ENCODE data around the gene ARID1B. TPM values are rescaled to one million over a fixed set of nuclear protein-coding genes. Genes with fewer than 3 reads are reported as not detected.

ARID1B gene
- total RNA-seq, 2 experiments from 2014 or later: 42.5 to 43.2 TPM

GRCh38 chr6:157097255-157097955 is 320.2 kb downstream of the ARID1B start:
- intact Hi-C loops (cut with micrococcal nuclease): no loop called here
- CTCF ChIA-PET: interaction anchor here (0.6 kb wide), 1 partner anchor 13 kb away, joined by 3 read pairs; no protein-coding TSS in a partner anchor
- no peak overlapping the region for H3K27ac Mint-ChIP-seq
- peaks cover 5% of the 10 kb centered on the region for H3K36me3 Mint-ChIP-seq (ENCODE audit: low read depth)
- H3K4me1 Mint-ChIP-seq (ENCODE audit: low read depth): peaks cover 51% of the 10 kb centered on the region
- H3K9me3 Mint-ChIP-seq: no peaks in the 10 kb centered on the region
- peak; percentile 32 for DNase-seq
- H3K27me3 Mint-ChIP-seq (ENCODE audit: low read depth): no peaks in the 10 kb centered on the region
- no peak overlapping the region for H3K4me3 Mint-ChIP-seq

- Mint-ChIP-seq H3K36me3 (ENCODE audit: low read depth) (peaks cover 2% of the 10 kb centered on the region), H3K27ac (no peak overlapping the region), H3K4me3 (no peak overlapping the region), H3K9me3 (no peaks in the 10 kb centered on the region), H3K27me3 (ENCODE audit: low read depth) (no peaks in the 10 kb centered on the region), H3K4me1 (ENCODE audit: low read depth) (peaks cover 52% of the 10 kb centered on the region)
- DNase-seq: no peak
- intact Hi-C loops (cut with micrococcal nuclease): no loop called here
- CTCF ChIA-PET: interaction anchor here (0.7 to 1.4 kb wide), 2 partner anchors 10 to 65 kb away, joined by 3 to 5 read pairs; no protein-coding TSS in a partner anchor
Measured at GRCh38 chr6:157098999-157099398, 321.8 kb downstream of the ARID1B start.

DNA sequence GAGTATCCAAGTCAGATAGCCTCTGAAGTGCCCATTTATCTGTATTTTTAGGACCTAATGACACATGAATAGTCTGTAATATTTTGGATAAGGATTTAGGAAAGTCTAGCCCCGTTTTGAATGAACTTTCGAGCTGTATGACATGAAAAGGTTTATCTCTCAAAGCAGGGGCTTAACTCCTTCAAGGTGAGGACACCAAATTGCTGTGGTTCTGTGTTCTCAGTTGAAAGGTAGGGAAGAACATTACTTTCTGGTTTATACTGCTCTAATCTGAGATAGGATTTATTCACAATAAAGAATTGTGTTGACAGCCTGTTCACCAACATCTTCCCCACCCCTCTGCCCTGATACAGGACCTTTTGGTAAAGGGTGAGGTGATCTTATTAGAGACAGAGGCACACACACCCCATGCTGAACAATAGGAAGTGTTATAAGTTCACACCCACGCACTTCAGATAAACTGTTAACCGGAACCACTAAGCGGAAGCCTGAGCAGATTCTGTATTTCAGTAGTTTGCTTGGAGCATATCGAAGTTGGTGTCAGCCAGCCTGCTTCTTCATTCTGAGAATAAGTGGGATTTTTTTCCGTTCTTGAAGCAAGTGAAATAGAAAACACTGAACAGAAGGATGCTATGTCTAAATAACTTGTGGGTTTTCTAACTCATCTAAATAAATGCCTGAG is 322.9 kb downstream of the ARID1B start:
- CTCF ChIA-PET: interaction anchor here (1.4 kb wide), 1 partner anchor 66 kb away, joined by 5 read pairs; no protein-coding TSS in a partner anchor
- H3K9me3 Mint-ChIP-seq: no peaks in the 10 kb centered on the region

GRCh38 chr6:157101166-157101565 is 324.0 kb downstream of the ARID1B start:
- Mint-ChIP-seq H3K4me1 (ENCODE audit: low read depth) (peaks cover 63% of the 10 kb centered on the region), H3K4me3 (no peak overlapping the region), H3K36me3 (ENCODE audit: low read depth) (peaks cover 2% of the 10 kb centered on the region), H3K9me3 (no peaks in the 10 kb centered on the region), H3K27ac (no peak overlapping the region), H3K27me3 (ENCODE audit: low read depth) (no peaks in the 10 kb centered on the region)
- no peak for DNase-seq
- CTCF ChIA-PET: no interaction called here
- intact Hi-C loops (cut with micrococcal nuclease): loop anchor here (2.0 to 10.0 kb wide), 6 partner anchors 124 to 1686 kb away; no protein-coding TSS in a partner anchor

More for the DNA sequence above, 322.9 kb downstream of the ARID1B start:
- Mint-ChIP-seq H3K4me3 (no peak overlapping the region), H3K4me1 (ENCODE audit: low read depth) (peaks cover 55% of the 10 kb centered on the region), H3K27me3 (ENCODE audit: low read depth) (no peaks in the 10 kb centered on the region), H3K36me3 (ENCODE audit: low read depth) (peaks cover 2% of the 10 kb centered on the region), H3K27ac (peak overlapping the region; percentile 84)
- DNase-seq: peak; percentile 80
- intact Hi-C loops (cut with micrococcal nuclease): loop anchor here (1.0 to 10.0 kb wide), 10 partner anchors 8 to 1685 kb away; no protein-coding TSS in a partner anchor

- H3K4me1 Mint-ChIP-seq (ENCODE audit: low read depth): peaks cover 60% of the 10 kb centered on the region
- H3K27ac Mint-ChIP-seq: no peak overlapping the region
- H3K4me3 Mint-ChIP-seq: no peak overlapping the region
- H3K36me3 Mint-ChIP-seq (ENCODE audit: low read depth): no peaks in the 10 kb centered on the region
- H3K27me3 Mint-ChIP-seq (ENCODE audit: low read depth): no peaks in the 10 kb centered on the region
- intact Hi-C loops (cut with micrococcal nuclease): loop anchor here (5.0 to 10.0 kb wide), 5 partner anchors 128 to 1690 kb away; no protein-coding TSS in a partner anchor
- CTCF ChIA-PET: no interaction called here
- DNase-seq: no peak
- no peaks in the 10 kb centered on the region for H3K9me3 Mint-ChIP-seq
Measured at GRCh38 chr6:157104803-157105202, 327.6 kb downstream of the ARID1B start.

DNA sequence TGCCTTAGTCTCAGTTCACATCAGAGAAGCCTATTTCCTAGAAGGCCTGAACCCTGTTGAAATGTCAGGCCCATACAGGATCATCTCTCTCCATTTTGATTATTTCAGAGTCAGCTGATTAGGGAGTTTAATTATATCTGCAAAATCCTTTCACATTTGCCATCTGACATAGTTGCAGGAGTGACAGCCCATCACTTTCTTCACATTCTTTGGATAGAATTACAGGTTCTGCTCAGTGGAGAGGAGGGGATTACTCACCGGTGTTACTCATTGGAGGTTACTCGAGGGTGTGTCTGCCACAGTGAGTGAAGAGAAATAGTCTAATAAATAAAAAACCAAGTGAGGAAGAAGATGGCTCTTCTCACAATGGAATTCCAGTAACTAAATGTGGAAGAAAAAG is 329.3 kb downstream of the ARID1B start:
- Mint-ChIP-seq H3K4me1 (ENCODE audit: low read depth) (peaks cover 46% of the 10 kb centered on the region), H3K27ac (no peak overlapping the region), H3K4me3 (no peak overlapping the region), H3K27me3 (ENCODE audit: low read depth) (no peaks in the 10 kb centered on the region), H3K36me3 (ENCODE audit: low read depth) (peaks cover 4% of the 10 kb centered on the region), H3K9me3 (no peaks in the 10 kb centered on the region)
- DNase-seq: peak; percentile 27
- intact Hi-C loops (cut with micrococcal nuclease): loop anchor here (5.0 to 10.0 kb wide), 4 partner anchors 419 to 1692 kb away; no protein-coding TSS in a partner anchor
- CTCF ChIA-PET: interaction anchor here (1.9 kb wide), 1 partner anchor 12 kb away, joined by 4 read pairs; no protein-coding TSS in a partner anchor

GRCh38 chr6:157107571-157107914 is 330.4 kb downstream of the ARID1B start:
- no peak for DNase-seq
- H3K27me3 Mint-ChIP-seq (ENCODE audit: low read depth): no peaks in the 10 kb centered on the region
- peaks cover 38% of the 10 kb centered on the region for H3K4me1 Mint-ChIP-seq (ENCODE audit: low read depth)
- intact Hi-C loops (cut with micrococcal nuclease): loop anchor here (5.0 to 10.0 kb wide), 4 partner anchors 420 to 1693 kb away; no protein-coding TSS in a partner anchor
- no peak overlapping the region for H3K4me3 Mint-ChIP-seq
- CTCF ChIA-PET: interaction anchor here (1.9 kb wide), 1 partner anchor 11 kb away, joined by 4 read pairs; no protein-coding TSS in a partner anchor
- H3K36me3 Mint-ChIP-seq (ENCODE audit: low read depth): peaks cover 7% of the 10 kb centered on the region
- H3K27ac Mint-ChIP-seq: peak overlapping the region; percentile 2
- no peaks in the 10 kb centered on the region for H3K9me3 Mint-ChIP-seq

DNA sequence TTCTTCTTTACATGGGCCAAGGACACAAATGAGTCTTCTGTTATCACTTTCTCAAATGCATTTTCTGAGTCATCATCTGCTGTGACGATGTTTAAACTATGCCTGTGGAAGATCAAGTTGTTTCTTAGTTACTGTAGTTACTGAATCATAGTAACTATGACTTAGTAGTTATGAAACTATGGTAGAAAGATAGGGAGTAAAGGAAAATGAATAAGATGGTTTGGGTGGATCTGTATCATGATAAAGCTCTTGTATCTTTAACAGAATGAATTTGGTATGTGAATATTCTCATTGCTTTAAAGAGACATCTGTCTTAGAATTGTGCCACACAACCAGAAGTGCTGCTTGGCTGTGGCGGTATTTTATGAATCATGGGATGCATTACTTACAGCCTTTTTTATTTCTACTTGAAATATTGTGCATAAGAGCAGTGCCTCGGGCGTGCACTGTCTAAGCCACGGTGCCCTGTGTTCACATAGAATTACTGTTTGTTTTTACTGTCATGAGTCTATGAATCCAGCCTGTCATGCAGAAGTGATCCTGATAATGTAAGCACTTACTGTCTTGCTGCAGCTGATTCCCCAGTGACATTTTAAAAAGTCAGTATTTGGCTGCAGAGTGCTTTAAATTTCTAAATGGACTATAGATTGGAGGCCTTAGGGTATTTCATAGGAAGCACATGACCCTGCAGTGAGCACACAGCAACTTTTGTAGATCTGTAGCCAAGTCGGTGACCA is 330.9 kb downstream of the ARID1B start:
- Mint-ChIP-seq H3K4me1 (ENCODE audit: low read depth) (peaks cover 38% of the 10 kb centered on the region), H3K36me3 (ENCODE audit: low read depth) (peaks cover 7% of the 10 kb centered on the region), H3K9me3 (no peaks in the 10 kb centered on the region), H3K4me3 (no peak overlapping the region), H3K27me3 (ENCODE audit: low read depth) (no peaks in the 10 kb centered on the region), H3K27ac (peak overlapping the region; percentile 2)
- DNase-seq: peak; percentile 27
- CTCF ChIA-PET: interaction anchor here (1.0 to 1.7 kb wide), 2 partner anchors 46 to 49 kb away, joined by 3 read pairs; no protein-coding TSS in a partner anchor
- intact Hi-C loops (cut with micrococcal nuclease): loop anchor here (1.0 to 10.0 kb wide), 9 partner anchors 8 to 1693 kb away; no protein-coding TSS in a partner anchor

GRCh38 chr6:157108923-157109322 is 331.7 kb downstream of the ARID1B start:
- no peaks in the 10 kb centered on the region for H3K27me3 Mint-ChIP-seq (ENCODE audit: low read depth)
- H3K9me3 Mint-ChIP-seq: no peaks in the 10 kb centered on the region

GRCh38 chr6:157110607-157111006 is 333.4 kb downstream of the ARID1B start:
- Mint-ChIP-seq H3K4me3 (no peak overlapping the region), H3K36me3 (ENCODE audit: low read depth) (peaks cover 19% of the 10 kb centered on the region), H3K4me1 (ENCODE audit: low read depth) (peaks cover 34% of the 10 kb centered on the region), H3K9me3 (no peaks in the 10 kb centered on the region), H3K27me3 (ENCODE audit: low read depth) (no peaks in the 10 kb centered on the region), H3K27ac (no peak overlapping the region)
- CTCF ChIA-PET: interaction anchor here (0.7 kb wide), 1 partner anchor 13 kb away, joined by 3 read pairs; no protein-coding TSS in a partner anchor
- no peak for DNase-seq
- intact Hi-C loops (cut with micrococcal nuclease): no loop called here

More at GRCh38 chr6:157108923-157109322, 331.7 kb downstream of the ARID1B start:
- CTCF ChIA-PET: interaction anchor here (0.5 to 1.7 kb wide), 3 partner anchors 21 to 50 kb away, joined by 3 to 5 read pairs (median 3); no protein-coding TSS in a partner anchor
- Mint-ChIP-seq H3K36me3 (ENCODE audit: low read depth) (peaks cover 14% of the 10 kb centered on the region), H3K27ac (no peak overlapping the region), H3K4me3 (no peak overlapping the region), H3K4me1 (ENCODE audit: low read depth) (peaks cover 40% of the 10 kb centered on the region)
- DNase-seq: no peak
- intact Hi-C loops (cut with micrococcal nuclease): loop anchor here (1.0 to 10.0 kb wide), 9 partner anchors 9 to 1694 kb away; no protein-coding TSS in a partner anchor

GRCh38 chr6:157113389-157113788 is 336.2 kb downstream of the ARID1B start:
- Mint-ChIP-seq H3K9me3 (no peaks in the 10 kb centered on the region), H3K4me3 (no peak overlapping the region), H3K36me3 (ENCODE audit: low read depth) (peaks cover 19% of the 10 kb centered on the region), H3K27me3 (ENCODE audit: low read depth) (no peaks in the 10 kb centered on the region), H3K27ac (no peak overlapping the region), H3K4me1 (ENCODE audit: low read depth) (peaks cover 7% of the 10 kb centered on the region)
- intact Hi-C loops (cut with micrococcal nuclease): no loop called here
- DNase-seq: no peak
- CTCF ChIA-PET: interaction anchor here (0.7 kb wide), 1 partner anchor 15 kb away, joined by 3 read pairs; no protein-coding TSS in a partner anchor

Measured in activated naive CD4-positive, alpha-beta T cell treated with anti-CD3 and anti-CD28 coated beads for 36 hours (primary cell).